GM19455 (cell line): ENCODE results near the gene BAHCC1.

Experiments
- ATAC-seq: cut with Tn5 transposase; IDR thresholded peaks from one replicate; pipeline ENCODE4 v1.9.1; 2021; ENCODE audit not compliant: unreplicated experiment

Gene BAHCC1

GRCh38 chr17:81459224-81459623 is 64.0 kb downstream of the BAHCC1 start:
- ATAC-seq = no peak

DNA sequence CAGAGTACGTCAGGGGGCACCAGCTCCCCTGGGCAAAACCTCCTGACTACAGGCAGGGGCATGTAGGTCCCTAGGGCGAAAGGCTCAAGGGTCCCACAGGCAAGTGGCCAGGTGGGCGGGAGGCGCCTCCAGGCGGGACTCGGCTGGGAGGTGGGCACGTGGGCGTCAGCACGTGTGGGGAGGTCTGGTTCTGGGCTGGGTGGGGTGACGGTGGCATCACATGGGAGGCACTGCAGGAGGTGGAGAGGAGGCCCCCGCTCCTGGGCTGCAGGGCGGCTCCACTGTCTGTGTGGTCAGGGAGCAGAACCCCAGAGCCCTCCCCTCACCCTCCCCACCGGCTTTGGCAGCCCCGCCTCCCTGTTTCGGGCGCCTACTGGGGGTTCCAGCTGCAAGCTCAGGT is 64.6 kb downstream of the BAHCC1 start:
- no peak for ATAC-seq

DNA sequence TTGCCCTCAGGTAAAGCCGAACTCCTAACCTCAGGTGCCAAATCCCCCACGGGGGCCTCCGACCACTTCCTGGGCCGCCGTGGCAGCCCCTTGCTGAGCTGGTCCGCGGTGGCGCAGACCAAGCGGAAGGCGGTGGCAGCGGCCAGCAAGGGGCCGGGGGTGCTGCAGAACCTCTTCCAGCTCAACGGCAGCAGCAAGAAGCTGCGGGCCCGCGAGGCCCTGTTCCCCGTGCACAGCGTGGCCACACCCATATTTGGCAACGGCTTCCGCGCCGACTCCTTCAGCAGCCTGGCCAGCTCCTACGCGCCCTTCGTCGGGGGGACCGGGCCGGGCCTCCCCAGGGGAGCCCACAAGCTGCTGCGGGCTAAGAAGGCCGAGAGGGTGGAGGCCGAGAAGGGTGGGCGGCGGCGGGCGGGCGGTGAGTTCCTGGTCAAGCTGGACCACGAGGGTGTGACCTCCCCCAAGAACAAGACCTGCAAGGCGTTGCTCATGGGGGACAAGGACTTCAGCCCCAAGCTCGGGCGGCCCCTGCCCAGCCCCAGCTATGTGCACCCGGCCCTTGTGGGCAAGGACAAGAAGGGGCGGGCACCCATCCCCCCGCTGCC is 65.7 kb downstream of the BAHCC1 start:
- ATAC-seq = no peak

GRCh38 chr17:81461607-81462500 is 66.6 kb downstream of the BAHCC1 start:
- ATAC-seq = no peak

GRCh38 chr17:81462506-81463125 is 67.4 kb downstream of the BAHCC1 start:
- no peak for ATAC-seq

DNA sequence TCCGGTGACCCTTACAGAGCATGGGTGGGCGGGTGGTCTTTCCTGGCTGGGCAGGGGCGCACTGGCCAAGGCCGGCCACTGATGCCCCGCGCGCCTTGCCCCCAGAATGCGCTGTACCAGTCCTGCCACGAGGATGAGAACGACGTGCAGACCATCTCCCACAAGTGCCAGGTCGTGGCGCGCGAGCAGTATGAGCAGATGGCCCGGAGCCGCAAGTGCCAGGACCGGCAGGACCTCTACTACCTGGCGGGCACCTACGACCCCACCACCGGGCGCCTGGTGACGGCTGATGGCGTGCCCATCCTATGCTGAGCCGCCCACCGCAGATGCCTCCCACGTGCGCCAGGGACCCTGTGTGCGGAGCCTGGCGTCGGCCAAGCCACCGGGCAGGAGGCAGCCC is 68.2 kb downstream of the BAHCC1 start:
- no peak for ATAC-seq

DNA sequence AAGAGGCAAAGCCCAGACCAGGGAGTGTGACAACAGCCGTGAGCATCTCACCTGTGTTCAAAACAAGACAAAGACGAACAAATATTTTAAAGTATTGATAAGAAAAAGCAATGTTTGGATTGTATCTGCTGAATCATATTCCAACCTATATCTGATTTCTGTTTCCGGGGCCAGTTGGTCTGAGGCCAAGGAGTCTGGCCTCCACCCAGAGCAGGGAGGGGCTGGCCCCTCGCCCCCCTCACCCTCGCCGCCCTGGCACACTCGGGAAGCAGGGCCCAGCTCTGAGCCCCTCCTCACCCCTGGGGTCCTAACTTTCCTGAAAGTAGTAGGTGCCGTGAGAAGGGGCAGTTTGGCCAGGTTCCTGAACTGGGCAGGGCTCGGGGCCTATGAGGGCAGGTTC is 69.3 kb downstream of the BAHCC1 start:
- no peak for ATAC-seq

DNA sequence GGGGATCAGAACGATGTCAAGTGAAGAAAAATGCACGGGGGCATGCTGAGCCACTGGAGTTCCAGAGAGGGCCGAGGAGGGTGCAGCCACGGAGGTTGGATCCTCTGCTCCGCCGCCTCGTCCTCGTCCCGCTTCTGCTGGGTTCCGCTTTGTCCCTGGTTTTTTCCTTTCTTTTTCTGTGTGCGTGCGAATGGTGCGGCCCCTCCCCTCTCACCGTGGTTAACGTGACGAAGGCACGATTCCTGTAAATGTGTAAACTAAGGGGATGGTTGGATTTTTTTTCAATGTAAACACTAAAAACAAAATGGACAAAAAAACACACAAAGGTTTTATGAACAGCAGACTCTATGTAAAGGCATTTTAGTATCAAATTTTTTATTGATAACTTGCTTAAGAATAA is 70.7 kb downstream of the BAHCC1 start:
- ATAC-seq = no peak

- ATAC-seq = no peak
Measured at GRCh38 chr17:81466564-81467472, 71.6 kb downstream of the BAHCC1 start.

DNA sequence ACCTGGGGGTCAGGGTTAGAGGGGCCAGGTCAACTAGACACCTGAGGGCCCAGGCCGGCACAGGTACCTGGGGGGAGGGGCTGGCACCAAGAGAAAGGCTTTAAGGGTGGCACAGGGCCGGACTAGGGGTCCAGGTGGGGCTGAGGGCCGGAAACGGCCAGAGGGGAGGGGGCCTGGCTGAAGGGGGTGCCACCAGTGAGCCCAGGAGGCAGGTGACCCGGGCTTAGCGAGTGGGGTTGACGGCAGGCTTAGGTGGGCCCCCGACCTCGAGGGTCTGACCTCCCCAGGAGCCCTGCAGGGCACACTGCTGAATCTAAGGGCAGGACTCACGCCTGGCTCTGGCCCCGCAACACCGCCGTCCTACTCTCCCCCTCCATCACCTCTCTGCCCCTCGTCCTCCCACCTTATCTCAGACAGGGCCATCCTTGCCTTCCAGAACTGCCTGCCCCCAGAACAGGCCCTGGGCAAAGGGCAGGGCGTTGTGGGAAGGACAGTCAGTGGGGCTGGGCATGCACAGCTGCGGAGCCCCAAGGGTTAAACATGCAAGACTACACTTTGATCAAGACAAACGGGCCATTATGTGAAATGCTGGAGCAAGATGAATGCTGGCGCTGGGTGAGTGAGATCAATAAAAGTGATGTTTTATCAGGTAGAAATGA is 73.0 kb downstream of the BAHCC1 start:
- no peak for ATAC-seq

DNA sequence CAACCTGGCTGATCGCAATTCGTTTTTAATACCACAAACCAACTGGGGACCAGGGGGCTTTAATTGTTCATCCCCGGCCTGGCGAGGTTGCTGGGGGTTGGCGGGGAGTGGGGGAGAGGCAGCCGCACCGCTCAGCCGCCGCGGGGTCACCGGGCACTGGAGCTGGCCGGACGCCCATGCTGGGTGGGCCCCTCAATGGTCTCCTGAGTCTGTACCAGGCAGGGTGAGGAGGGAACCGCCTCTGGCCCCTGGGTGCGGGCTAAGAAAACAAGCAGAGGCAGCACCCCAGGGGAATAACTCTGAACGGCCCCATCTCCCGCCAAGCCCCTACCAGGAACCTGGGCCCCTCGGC is 73.5 kb downstream of the BAHCC1 start:
- no peak for ATAC-seq

DNA sequence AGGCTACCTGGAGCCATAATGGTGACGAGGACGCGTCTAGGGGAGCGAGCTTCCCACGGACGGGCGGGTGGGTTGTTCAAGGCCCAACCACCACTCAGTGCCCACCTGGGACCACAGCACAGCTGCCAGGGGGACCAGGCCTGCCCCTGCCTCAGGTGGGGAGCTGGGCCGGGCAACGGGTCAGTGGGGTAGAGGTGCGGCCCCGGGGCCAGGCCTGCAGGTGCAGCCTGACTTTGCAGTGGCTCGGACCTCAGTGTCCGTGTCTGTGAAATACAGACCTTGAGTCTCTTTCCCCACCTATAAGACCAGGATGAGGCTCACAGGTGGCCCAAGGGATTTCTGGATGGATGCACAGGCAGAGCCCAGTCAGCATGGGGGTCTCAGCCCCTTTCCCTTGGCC is 74.0 kb downstream of the BAHCC1 start:
- no peak for ATAC-seq

DNA sequence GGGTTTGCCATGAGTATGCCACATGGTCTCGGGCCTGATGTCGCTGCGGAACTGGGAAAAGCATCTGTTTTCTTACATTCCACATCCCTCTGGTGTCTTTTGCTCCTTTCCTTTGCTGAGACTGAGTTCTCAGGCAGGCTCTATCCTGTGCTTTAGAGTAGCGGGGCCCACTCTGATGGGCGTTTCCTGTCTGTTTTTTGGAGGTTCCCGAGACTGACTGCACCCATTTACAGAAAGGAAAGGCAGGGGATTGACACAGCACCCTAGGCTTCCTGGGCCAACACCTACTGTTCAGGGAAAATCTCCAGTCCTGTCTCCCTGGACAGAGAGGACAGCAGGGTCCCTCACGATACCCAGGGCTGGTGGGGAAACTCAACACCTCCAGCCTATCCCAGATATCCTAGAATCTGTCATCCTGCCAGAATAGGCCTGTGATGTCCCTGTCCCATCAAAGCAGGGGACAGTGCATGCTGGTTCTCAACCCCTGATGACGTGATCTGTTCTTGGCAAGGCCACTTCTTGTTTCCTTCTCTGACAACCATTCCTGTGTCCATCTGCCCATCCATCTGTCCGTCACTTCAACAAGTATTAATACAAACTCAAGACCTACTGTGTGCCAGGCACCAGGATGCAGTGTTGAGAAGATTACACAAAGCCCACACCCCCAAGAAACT is 75.2 kb downstream of the BAHCC1 start:
- ATAC-seq = no peak

GRCh38 chr17:81470944-81471817 is 75.9 kb downstream of the BAHCC1 start:
- no peak for ATAC-seq

- no peak for ATAC-seq
Measured at GRCh38 chr17:81471818-81472456, 76.7 kb downstream of the BAHCC1 start.

DNA sequence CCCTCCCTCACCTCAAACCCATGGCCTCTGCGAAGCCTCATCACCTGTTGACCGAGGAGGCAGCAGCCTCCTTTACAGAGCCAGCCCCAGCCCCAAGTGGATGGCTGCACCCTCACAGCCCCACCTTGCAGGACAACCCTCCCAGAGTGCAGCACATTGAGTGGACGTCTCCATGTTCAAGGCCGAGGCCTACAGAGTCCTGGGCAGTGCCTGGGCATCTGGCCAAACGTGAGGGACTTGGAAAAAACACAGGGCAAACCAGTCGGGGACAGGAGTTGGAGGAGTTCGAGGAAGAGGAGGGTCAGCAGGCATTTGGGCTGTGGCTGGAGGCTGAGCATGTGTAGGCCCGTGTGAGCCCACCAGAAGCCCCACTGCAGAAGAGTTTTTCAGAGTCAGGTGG is 77.8 kb downstream of the BAHCC1 start:
- ATAC-seq = no peak

- ATAC-seq = no peak
Measured at GRCh38 chr17:81474958-81475357, 79.7 kb downstream of the BAHCC1 start.

DNA sequence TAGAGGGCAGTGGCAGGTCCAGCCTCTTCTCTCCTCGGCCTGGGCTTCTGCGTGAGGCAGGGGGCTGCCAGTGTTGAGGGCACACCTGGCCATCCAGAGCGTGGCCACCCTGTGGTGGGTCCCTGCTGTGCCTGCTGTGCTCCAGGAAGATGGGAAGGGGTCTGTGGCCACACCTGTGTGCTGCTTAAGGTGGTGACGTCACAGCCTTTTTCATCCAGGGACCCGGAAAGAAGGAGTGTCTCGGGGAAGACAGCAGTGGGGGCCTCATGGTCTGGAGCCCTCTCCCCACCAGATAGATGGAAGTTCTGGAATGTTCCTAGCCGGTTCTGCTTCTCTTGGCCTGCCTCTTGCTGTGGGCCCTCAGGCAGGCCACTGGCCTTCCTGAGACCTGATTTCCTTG is 80.8 kb downstream of the BAHCC1 start:
- no peak for ATAC-seq

GRCh38 chr17:81476635-81477034 is 81.4 kb downstream of the BAHCC1 start:
- no peak for ATAC-seq
